Esophagus squamous epithelium (tissue), 4 donors: ENCODE measurements around the gene DUSP7.

Experiments used
- POLR2A ChIP-seq, 4 donors: fragments of 450-650 bp; IDR thresholded peaks; one replicate each; pipeline ENCODE4 v1.6.1; 2017; ENCODE audit warnings: antibody characterized with exemption in 4 of 4, mild to moderate bottlenecking in 4 of 4, moderate library complexity in 3 of 4
- TF ChIP-seq, protein P1 (sequence below), 6 experiments: fragments of 450-650 bp in 4 of 6; fragments of 200-600 bp in 2 of 6; sonication (generic) in 2 of 6; IDR thresholded peaks; one replicate each; pipeline ENCODE4 v1.5.1; 2016 to 2019; ENCODE audit warnings: antibody characterized with exemption in 6 of 6, mild to moderate bottlenecking in 4 of 6, moderate library complexity in 4 of 6

DNA sequence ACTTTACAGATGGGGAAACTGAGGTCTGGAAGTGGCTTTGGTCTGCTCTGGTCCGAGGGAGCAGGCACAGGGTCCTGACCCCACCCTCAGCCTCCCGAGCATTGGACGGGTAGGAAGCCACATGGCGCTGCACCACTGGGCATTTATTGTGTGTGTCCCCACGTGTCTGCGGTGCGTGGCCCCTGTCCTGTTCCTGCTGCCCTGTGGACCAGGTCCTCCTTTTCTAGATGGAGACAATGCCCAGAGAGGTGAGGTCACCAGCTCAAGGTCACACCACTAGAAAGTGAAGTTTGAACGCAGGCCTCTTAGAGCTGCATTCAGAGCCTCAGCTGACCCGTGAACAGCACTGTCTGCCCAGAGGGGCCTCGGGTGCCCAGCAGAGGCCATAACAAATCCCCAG is 26.8 kb downstream of the DUSP7 start:
- no peak for TF ChIP-seq POLR2A (IDR thresholded peaks at IDR 0.05)
- TF ChIP-seq, protein P1, sequence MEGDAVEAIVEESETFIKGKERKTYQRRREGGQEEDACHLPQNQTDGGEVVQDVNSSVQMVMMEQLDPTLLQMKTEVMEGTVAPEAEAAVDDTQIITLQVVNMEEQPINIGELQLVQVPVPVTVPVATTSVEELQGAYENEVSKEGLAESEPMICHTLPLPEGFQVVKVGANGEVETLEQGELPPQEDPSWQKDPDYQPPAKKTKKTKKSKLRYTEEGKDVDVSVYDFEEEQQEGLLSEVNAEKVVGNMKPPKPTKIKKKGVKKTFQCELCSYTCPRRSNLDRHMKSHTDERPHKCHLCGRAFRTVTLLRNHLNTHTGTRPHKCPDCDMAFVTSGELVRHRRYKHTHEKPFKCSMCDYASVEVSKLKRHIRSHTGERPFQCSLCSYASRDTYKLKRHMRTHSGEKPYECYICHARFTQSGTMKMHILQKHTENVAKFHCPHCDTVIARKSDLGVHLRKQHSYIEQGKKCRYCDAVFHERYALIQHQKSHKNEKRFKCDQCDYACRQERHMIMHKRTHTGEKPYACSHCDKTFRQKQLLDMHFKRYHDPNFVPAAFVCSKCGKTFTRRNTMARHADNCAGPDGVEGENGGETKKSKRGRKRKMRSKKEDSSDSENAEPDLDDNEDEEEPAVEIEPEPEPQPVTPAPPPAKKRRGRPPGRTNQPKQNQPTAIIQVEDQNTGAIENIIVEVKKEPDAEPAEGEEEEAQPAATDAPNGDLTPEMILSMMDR (IDR thresholded peaks at IDR 0.05): no peak
